ENCODE results near the gene SUMF1. TPM values are rescaled to one million over a fixed set of nuclear protein-coding genes. Genes with fewer than 3 reads are reported as not detected.
"Not testable (repeated sequence)": the region's sequence is repeated elsewhere in the genome, so short reads cannot be mapped to it uniquely, and the experiment has no call there.

Gene SUMF1
- total RNA-seq, 1 donor, result 45.6 TPM

DNA sequence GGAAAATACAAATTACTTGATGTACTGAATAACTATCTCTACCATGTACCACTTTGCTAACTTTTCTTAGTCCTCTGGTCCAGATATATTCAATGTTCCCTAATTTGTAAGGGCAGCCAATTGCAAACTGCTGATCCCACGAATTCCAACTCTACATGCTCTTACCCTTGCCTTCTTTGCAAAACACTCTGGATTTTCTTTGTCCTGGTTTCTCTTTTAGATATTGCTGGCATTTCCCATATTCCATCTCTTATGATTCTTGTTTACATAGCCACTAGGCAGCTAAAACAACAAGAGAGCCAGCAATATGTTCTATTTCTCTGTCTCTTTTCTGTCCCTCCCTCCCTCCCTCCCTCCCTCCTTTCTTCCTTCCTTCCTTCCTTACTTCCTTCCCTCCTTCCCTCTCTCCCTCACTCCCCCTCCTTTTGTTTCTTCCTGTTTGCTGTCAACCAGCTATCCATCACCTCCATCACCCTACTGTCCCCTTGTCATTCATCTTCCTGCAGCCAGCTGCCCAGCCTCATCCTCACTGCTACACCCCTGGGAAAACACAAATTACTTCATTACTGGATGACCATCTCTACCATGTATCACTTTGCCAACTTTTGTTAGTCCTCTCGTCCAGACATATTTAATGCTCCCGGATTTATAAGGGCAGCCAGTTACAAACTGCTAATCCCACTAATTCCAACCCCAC, 130.1 kb downstream of the SUMF1 start:
- TF ChIP-seq CTCF (IDR thresholded peaks at IDR 0.05; ENCODE audit: insufficient read depth, low read length), result no peak
- DNase-seq (ENCODE audit: low read depth), result no peak
- H3K4me3 ChIP-seq (ENCODE audit: low read depth, low read length), result no peak overlapping the region

GRCh38 chr3:4335840-4336562, 131.1 kb downstream of the SUMF1 start:
- TF ChIP-seq CTCF (IDR thresholded peaks at IDR 0.05; ENCODE audit: insufficient read depth, low read length), result no peak
- DNase-seq (ENCODE audit: low read depth), result no peak
- no peak overlapping the region for H3K4me3 ChIP-seq (ENCODE audit: low read depth, low read length)

GRCh38 chr3:4334548-4334947, 132.5 kb downstream of the SUMF1 start:
- H3K4me3 ChIP-seq (ENCODE audit: low read depth, low read length), result no peak overlapping the region
- DNase-seq (ENCODE audit: low read depth), result no peak
- peak; percentile 5 for TF ChIP-seq CTCF (IDR thresholded peaks at IDR 0.05; ENCODE audit: insufficient read depth, low read length)

DNA sequence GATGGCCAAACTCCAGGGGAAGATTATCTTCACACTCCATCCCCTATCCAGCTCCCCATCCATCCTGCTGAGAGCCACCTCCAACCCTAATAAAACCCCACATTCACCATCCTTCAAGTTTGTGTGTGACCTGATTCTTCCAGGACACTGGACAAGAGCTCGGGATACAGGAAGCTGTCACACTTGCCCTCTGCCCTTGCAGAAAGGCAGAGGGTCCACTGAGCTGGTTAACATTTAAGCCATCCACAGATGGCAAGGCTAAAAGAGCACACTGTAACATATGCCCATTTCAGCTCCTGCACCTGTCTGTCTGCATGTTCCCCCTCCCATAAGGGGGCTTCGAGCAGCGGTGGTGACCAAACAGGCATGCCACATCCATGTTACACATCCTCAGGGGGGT, 134.1 kb downstream of the SUMF1 start:
- DNase-seq (ENCODE audit: low read depth), result no peak
- H3K4me3 ChIP-seq (ENCODE audit: low read depth, low read length), result no peak overlapping the region
- no peak for TF ChIP-seq CTCF (IDR thresholded peaks at IDR 0.05; ENCODE audit: insufficient read depth, low read length)

- H3K4me3 ChIP-seq (ENCODE audit: low read depth, low read length), result no peak overlapping the region
- TF ChIP-seq CTCF (IDR thresholded peaks at IDR 0.05; ENCODE audit: insufficient read depth, low read length), result no peak
- no peak for DNase-seq (ENCODE audit: low read depth)
Observed at GRCh38 chr3:4332574-4332973, 134.5 kb downstream of the SUMF1 start.

GRCh38 chr3:4332111-4332510, 135.0 kb downstream of the SUMF1 start:
- no peak for DNase-seq (ENCODE audit: low read depth)
- H3K4me3 ChIP-seq (ENCODE audit: low read depth, low read length), result no peak overlapping the region
- TF ChIP-seq CTCF (IDR thresholded peaks at IDR 0.05; ENCODE audit: insufficient read depth, low read length), result no peak

- H3K4me3 ChIP-seq (ENCODE audit: low read depth, low read length); DNase-seq (ENCODE audit: low read depth): not testable (repeated sequence)
Observed at GRCh38 chr3:4329806-4330205, 137.3 kb downstream of the SUMF1 start.

All from fibroblast of the aortic adventitia (primary cell).